Activated naive CD4-positive, alpha-beta T cell treated with anti-CD3 and anti-CD28 coated beads, Interleukin-2, amount 50 U/mL, for 72 hours (primary cell): ENCODE measurements around the gene WASF2. TPM values are rescaled to one million over a fixed set of nuclear protein-coding genes. Genes with fewer than 3 reads are reported as not detected.

Source experiments
- ATAC-seq, 2 donors: fragments of 150-1000 bp; cut with Tn5 transposase; 2 replicates each; pipeline ENCODE4 v1.10.0; 2021; ENCODE audit warnings: mild to moderate bottlenecking in 2 of 2, moderate library complexity in 2 of 2
- DNase-seq, 2 donors: peaks; one replicate each; pipeline ENCODE4 v3.0.0; 2021 to 2022; ENCODE audit warnings: low spot score in 2 of 2
- H3K27ac Mint-ChIP-seq, 2 donors: one replicate each; pipeline ENCODE4 v1.8.0; 2022; ENCODE audit warnings: mild to moderate bottlenecking in 2 of 2, mixed read lengths in 2 of 2
- H3K36me3 Mint-ChIP-seq, 2 donors: one replicate each; pipeline ENCODE4 v1.8.0; 2022; ENCODE audit warnings: mixed read lengths in 2 of 2
- H3K9me3 Mint-ChIP-seq, 2 donors: one replicate each; pipeline ENCODE4 v1.8.0; 2022; ENCODE audit warnings: mixed read lengths in 2 of 2
- total RNA-seq, 2 donors: library from RNA; stranded (reverse); gene quantifications; one replicate each; pipeline ENCODE4 v1.2.3, GENCODE V29; 2022

The WASF2 gene
- total RNA-seq, 2 donors from 2014 or later, result 97.8 to 116 TPM

GRCh38 chr1:27525296-27526272 lies 35.6 kb upstream of the WASF2 start:
- H3K36me3 Mint-ChIP-seq, result peaks cover 9 to 11% of the 10 kb centered on the region in 2 donors
- peak; percentile 26 to 56 for ATAC-seq

GRCh38 chr1:27523337-27524020 lies 33.5 kb upstream of the WASF2 start:
- no peak for ATAC-seq
- H3K9me3 Mint-ChIP-seq, result no peaks in the 10 kb centered on the region
- peaks cover 9 to 11% of the 10 kb centered on the region in 2 donors for H3K36me3 Mint-ChIP-seq
- no peak for DNase-seq
- H3K27ac Mint-ChIP-seq, result peak overlapping the region; percentile 94 to 95

More at GRCh38 chr1:27525296-27526272, 35.6 kb upstream of the WASF2 start:
- Mint-ChIP-seq H3K9me3 (no peaks in the 10 kb centered on the region), H3K27ac (peak overlapping the region; percentile 18 to 85)
- DNase-seq, result peak in 1 of 2 donors; percentile 71

DNA sequence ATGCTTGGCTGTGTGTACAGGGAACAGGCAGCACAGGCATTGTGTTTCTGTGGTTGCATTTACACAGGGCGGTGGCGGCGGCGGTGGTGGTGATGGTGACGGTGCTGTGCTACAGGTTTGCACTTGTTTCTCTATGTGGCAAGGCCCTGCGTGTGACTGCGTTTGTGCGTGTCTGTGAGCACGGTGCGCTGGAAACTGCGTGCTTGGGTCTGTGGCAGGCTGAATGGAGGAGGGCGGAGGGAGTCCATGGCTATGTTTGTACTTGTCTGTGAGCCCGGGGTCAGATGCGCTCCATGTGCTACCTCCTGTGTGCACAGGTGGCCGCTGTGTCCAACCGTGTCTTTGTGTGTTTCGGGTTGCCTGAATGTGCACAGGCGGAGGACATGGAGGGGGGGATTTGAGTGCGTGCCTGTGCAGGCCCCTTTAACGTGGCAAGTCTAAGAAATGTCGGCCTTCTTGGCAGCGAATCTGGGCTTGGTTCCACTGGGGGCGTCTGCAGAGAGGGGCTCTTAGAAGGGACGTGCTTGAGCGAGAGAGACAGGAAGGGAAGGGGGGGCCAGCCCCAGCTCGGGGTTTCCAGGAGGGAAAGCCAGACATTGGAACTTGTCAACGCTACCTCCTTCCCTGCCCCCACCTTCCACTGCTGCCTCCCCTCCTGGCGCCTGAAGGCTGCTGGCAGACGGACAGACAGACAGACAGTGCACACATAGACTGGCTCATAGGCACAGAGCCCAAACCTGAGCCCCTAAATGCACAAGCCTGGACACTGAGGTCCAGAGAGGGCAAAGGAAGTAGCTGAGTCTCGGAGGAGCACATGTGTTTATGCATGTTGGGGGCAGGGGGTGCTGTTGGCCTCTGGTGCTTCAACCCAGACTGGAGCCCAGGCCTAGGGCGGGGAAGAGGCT lies 32.7 kb upstream of the WASF2 start:
- peaks cover 9 to 11% of the 10 kb centered on the region in 2 donors for H3K36me3 Mint-ChIP-seq
- DNase-seq (peak; percentile 68 to 81), ATAC-seq (peak; percentile 56 to 75)
- no peaks in the 10 kb centered on the region for H3K9me3 Mint-ChIP-seq
- peak overlapping the region; percentile 92 to 95 for H3K27ac Mint-ChIP-seq

DNA sequence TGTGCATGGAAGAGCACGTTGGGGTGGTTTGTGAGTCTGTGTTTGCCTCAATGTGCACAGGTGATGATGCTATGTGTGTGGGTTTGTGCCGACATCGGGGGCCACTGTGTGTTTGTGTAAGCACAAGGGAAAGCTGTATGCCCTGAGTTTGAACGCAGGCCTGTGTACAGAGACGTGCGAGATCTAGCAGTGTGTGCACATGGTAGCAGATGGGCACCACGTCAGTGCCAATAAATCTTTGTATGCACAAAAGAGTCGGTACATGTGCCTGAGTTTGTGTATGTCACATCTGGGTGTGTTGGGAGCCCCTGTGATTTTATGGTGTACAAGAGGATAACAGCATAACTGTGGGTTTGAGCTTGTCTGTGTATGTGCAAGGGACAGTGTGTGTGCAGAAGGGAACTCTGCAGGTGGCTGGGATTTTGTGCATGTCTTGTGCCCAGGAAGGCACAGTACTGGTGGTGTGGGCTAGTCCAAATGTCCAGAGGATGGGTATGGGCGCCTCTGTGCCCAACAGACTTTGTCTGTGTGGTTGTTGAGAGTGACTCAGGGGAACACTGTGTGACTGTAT lies 32.0 kb upstream of the WASF2 start:
- DNase-seq (no peak), ATAC-seq (peak; percentile 3 to 16)
- Mint-ChIP-seq H3K9me3 (no peaks in the 10 kb centered on the region), H3K36me3 (peaks cover 9 to 11% of the 10 kb centered on the region in 2 donors), H3K27ac (peak overlapping the region; percentile 92 to 95)

- no peaks in the 10 kb centered on the region for H3K9me3 Mint-ChIP-seq
- H3K36me3 Mint-ChIP-seq, result peaks cover 5 to 11% of the 10 kb centered on the region in 2 donors
- ATAC-seq (peak; percentile 3 to 7), DNase-seq (peak in 1 of 2 donors; percentile 45)
- H3K27ac Mint-ChIP-seq, result peak overlapping the region; percentile 37 to 95
Observed at GRCh38 chr1:27521336-27521831, 31.4 kb upstream of the WASF2 start.

GRCh38 chr1:27520651-27521050 lies 30.7 kb upstream of the WASF2 start:
- DNase-seq (no peak), ATAC-seq (no peak)
- peak overlapping the region in 1 of 2 donors; percentile 95 for H3K27ac Mint-ChIP-seq
- H3K9me3 Mint-ChIP-seq, result no peaks in the 10 kb centered on the region
- peaks cover 0 to 11% of the 10 kb centered on the region in 2 donors for H3K36me3 Mint-ChIP-seq

DNA sequence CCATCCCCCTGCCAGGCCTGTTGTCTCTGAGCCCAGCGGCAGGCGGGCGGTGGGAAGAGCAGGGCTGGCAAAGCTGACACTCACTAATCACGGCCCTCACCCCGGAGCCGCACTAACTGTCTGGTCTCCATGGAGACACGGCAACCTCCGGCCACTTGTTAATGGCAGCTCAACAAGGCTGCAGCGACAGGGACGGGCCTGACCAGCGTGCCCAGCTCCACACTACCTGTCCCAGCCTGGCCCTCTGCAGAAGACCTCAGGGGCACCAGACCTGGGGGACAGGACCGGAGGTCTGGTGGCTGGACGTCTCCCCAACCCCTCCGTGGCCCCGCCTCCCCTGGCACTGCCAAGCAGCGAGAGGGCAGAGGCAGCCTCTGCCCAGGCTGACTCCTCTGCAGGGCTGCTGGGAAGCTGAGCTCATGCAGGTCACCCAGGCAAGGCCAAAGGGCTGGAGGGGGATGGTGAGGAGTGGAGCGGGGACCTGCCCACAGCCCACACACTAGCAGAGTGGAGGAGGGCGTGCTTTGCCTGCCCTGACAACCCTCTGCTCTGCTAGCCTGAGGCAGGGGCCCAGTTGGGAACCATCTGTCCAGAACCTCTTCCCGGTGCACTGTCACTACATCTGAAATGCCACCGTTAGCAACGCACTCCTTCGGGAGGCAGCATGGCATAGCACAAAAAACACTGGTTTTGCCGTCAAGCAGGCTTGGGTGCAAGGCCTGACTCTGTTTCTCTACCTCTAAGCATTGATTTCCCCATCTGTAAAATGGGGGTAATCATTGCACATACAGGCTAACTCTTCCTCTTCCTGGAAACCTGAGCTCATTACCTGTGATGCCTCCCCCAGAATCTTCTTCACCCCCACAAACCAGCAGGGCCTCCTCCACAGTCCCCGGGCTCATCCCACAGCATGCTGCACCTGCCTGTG lies 29.6 kb upstream of the WASF2 start:
- Mint-ChIP-seq H3K27ac (no peak overlapping the region), H3K9me3 (no peaks in the 10 kb centered on the region), H3K36me3 (peaks cover 0 to 11% of the 10 kb centered on the region in 2 donors)
- ATAC-seq (no peak), DNase-seq (no peak)

DNA sequence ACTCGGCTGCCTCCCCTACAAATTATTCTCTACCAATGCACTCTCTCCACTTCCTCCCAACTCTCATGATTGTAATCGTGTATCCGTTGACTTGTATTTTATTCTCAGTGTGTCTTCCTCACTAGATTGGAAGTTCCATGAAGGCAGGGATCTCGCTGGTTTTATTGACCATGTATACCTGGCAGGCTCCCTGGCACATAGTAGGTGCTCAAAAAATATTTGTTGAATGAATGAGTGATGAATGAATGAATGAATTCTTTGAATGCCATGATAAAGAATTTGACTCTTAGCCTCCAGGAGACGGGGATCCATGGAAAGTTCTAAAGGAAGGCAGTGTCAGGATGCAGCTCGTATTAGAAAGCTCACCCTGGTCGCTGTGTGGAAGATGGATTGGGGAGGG lies 28.8 kb upstream of the WASF2 start:
- Mint-ChIP-seq H3K27ac (no peak overlapping the region), H3K9me3 (no peaks in the 10 kb centered on the region), H3K36me3 (peaks cover 0 to 11% of the 10 kb centered on the region in 2 donors)
- no peak for DNase-seq
- no peak for ATAC-seq

DNA sequence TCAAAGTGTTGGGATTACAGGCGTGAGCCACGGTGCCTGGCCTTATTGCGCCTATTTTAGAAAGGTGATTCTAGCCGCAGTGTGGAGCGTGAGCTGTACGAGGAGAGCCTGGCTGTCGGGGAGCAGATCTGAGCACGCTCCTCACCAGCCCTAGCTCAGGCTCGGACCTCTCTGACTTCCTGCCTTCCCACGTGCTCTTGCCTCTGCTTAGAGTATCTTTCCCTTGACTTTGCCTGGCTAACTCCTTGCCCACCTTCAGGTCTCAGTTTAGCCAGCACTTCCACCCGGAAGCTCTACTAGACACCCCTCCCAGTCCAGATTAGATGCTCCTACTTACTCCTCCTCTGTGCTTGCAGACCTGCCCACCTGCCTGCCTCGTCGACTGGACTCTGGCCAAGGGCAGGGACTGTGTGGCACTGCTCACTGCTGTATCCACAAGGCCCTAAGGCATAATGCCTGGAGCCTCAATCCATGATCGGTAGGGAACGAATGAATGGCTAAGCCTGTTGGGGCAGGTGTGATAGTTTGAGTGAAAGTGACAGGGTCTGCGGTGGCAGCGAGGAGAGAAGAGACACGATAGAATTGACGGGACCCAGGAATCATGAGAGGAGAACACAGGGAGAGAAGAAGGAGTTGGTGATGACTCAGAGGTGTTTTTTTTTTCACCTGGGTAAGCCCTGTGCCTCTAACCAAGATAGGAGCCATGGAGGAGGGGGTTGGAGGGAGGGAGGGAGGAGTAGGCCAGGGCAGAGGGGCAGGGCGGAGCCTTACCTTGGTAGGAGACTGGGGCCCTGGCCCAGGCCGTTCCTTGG lies 28.1 kb upstream of the WASF2 start:
- Mint-ChIP-seq H3K27ac (peak overlapping the region in 1 of 2 donors; percentile 72), H3K36me3 (peaks cover 0 to 11% of the 10 kb centered on the region in 2 donors), H3K9me3 (no peaks in the 10 kb centered on the region)
- DNase-seq (no peak), ATAC-seq (no peak)

DNA sequence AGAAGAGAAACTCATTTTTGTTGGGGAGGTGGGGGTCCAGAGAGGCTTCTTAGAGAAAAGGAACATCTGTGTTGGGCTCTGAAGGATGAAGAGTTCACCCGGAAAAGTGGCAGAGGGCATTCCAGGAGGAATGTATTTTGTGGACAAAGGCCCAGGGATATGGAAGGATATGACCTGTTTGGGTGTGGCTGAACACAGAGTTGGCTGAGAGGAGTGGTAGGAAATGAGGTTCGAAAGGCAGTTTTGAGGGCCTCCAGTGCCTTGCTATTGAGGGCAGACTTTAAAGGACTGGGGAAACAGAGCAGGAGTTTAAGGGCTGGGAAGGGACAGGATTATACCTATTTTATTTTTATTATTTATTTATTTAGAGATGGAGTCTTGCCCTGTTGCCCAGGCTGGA lies 27.3 kb upstream of the WASF2 start:
- Mint-ChIP-seq H3K36me3 (peaks cover 0 to 7% of the 10 kb centered on the region in 2 donors), H3K27ac (no peak overlapping the region), H3K9me3 (no peaks in the 10 kb centered on the region)
- ATAC-seq, result no peak
- no peak for DNase-seq

GRCh38 chr1:27515626-27516025 lies 25.7 kb upstream of the WASF2 start:
- DNase-seq (no peak), ATAC-seq (no peak)
- no peaks in the 10 kb centered on the region for H3K36me3 Mint-ChIP-seq
- H3K9me3 Mint-ChIP-seq, result no peaks in the 10 kb centered on the region
- H3K27ac Mint-ChIP-seq, result no peak overlapping the region

DNA sequence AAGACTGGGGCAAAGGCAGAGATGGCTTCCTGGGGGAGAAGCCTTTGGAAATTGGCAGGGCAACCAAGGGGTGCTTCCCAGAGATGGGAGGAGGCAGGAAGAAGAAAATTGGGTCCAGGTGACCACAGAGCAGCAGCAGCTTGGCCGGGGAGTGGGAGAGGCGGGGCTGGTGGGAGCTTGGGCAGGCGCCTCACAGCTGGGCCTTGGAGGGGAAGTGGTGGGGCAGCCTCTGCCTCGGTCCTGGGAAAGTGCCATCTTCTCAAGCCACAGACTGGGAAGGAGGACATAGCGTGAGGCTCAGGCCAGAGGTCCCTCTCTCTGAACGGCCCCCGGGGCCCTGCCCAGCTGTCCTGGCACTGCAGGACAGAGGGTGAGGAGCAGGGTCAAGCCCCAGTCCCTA lies 24.0 kb upstream of the WASF2 start:
- DNase-seq (no peak), ATAC-seq (no peak)
- no peaks in the 10 kb centered on the region for H3K36me3 Mint-ChIP-seq
- H3K27ac Mint-ChIP-seq, result peak overlapping the region; percentile 64 to 85
- no peaks in the 10 kb centered on the region for H3K9me3 Mint-ChIP-seq

GRCh38 chr1:27513528-27513927 lies 23.6 kb upstream of the WASF2 start:
- DNase-seq (no peak), ATAC-seq (no peak)
- H3K36me3 Mint-ChIP-seq, result no peaks in the 10 kb centered on the region
- no peaks in the 10 kb centered on the region for H3K9me3 Mint-ChIP-seq
- peak overlapping the region; percentile 64 to 85 for H3K27ac Mint-ChIP-seq
